ENCODE results near the gene COL4A3.

COL4A3 gene

DNA sequence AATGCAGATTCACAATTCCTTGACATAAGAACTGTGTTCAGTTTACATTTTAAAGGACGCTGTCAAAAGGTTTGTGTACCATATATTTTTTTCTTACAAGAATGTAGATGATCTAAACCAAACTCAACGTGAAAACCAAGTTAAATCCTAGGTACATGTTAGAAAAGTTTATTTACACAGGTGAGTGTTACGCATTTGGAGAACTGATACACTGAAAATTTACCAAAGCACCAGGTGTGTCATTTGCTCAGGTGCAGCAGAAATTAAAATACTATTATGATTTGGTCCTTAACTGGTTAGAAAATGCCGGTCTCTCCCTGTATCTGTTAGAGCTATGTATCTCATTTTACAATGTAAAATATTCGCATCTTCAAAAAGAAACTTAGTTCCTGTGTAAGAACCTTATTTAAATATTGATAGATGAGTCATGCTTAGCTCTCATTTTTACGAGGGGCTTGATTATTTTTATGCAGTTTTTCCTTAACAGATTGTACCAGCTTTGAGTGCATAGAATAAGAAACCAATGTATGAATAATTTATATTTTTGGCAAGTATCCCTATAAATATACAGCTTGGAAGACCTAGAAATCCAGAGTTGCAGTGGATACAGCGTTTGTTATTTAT is 185.7 kb downstream of the COL4A3 start:
- peaks cover 31% of the 10 kb centered on the region; the same call in 1 of the 2 replicates for H3K36me3 ChIP-seq (ENCODE audit: insufficient read depth, low read length)
- H2AFZ ChIP-seq (ENCODE audit: low read depth, low read length): no peak overlapping the region
- ATAC-seq (ENCODE audit: insufficient read depth, low read depth) (no peak), DNase-seq (no peak)
- no peaks in the 10 kb centered on the region for H3K4me1 ChIP-seq (ENCODE audit: insufficient read depth, low read length)
- H3K79me2 ChIP-seq (ENCODE audit: insufficient read depth, low read length): no peaks in the 10 kb centered on the region
- H3K9me3 ChIP-seq (ENCODE audit: insufficient read depth, low read length, severe bottlenecking): no peaks in the 10 kb centered on the region
- H3K9ac ChIP-seq (ENCODE audit: low read depth, low read length): no peak overlapping the region
- H3K27me3 ChIP-seq (ENCODE audit: insufficient read depth, low read length, poor library complexity): no peaks in the 10 kb centered on the region
- H3K4me3 ChIP-seq (ENCODE audit: low read depth in 1 of 2, low read length in 2 of 2): no peak overlapping the region
- no peak for TF ChIP-seq EZH2 (IDR thresholded peaks at IDR 0.05; ENCODE audit: borderline replicate concordance, low read depth, low read length, severe bottlenecking)
- TF ChIP-seq, protein P1, sequence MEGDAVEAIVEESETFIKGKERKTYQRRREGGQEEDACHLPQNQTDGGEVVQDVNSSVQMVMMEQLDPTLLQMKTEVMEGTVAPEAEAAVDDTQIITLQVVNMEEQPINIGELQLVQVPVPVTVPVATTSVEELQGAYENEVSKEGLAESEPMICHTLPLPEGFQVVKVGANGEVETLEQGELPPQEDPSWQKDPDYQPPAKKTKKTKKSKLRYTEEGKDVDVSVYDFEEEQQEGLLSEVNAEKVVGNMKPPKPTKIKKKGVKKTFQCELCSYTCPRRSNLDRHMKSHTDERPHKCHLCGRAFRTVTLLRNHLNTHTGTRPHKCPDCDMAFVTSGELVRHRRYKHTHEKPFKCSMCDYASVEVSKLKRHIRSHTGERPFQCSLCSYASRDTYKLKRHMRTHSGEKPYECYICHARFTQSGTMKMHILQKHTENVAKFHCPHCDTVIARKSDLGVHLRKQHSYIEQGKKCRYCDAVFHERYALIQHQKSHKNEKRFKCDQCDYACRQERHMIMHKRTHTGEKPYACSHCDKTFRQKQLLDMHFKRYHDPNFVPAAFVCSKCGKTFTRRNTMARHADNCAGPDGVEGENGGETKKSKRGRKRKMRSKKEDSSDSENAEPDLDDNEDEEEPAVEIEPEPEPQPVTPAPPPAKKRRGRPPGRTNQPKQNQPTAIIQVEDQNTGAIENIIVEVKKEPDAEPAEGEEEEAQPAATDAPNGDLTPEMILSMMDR (IDR thresholded peaks at IDR 0.05; ENCODE audit: borderline replicate concordance, extremely low read depth, low read length, poor library complexity, severe bottlenecking): no peak
- H3K4me2 ChIP-seq (ENCODE audit: insufficient read depth, low read length): no peak overlapping the region
- no peaks in the 10 kb centered on the region for H4K20me1 ChIP-seq (ENCODE audit: insufficient read depth, low read length)
- H3K27ac ChIP-seq (ENCODE audit: low read length): no peak overlapping the region

DNA sequence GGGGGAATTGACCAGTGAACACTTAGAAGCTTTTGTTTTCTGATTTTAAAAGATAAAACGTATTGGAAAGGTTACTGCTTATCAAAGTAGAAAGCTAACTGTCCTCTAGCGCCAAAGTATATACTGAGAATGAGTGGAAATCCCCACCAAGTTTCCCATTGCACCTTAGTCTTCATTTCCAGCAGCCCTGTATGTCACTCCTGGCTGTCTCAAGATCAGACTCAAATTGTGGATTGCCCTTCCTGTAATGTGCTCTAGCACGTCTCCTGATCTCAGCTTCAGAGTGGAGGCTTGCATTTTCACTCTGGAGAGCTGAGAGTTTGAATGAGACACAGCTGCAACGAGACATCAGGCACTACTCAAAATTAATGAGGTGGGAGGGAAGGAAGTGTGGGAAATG is 187.2 kb downstream of the COL4A3 start:
- no peak overlapping the region for H2AFZ ChIP-seq (ENCODE audit: low read depth, low read length)
- no peaks in the 10 kb centered on the region for H3K79me2 ChIP-seq (ENCODE audit: insufficient read depth, low read length)
- H3K9me3 ChIP-seq (ENCODE audit: insufficient read depth, low read length, severe bottlenecking): no peaks in the 10 kb centered on the region
- H3K4me3 ChIP-seq (ENCODE audit: low read depth in 1 of 2, low read length in 2 of 2): no peak overlapping the region
- TF ChIP-seq EZH2 (IDR thresholded peaks at IDR 0.05; ENCODE audit: borderline replicate concordance, low read depth, low read length, severe bottlenecking): no peak
- TF ChIP-seq, protein P1 (IDR thresholded peaks at IDR 0.05; ENCODE audit: borderline replicate concordance, extremely low read depth, low read length, poor library complexity, severe bottlenecking): no peak
- no peak overlapping the region for H3K9ac ChIP-seq (ENCODE audit: low read depth, low read length)
- DNase-seq (no peak), ATAC-seq (ENCODE audit: insufficient read depth, low read depth) (no peak)
- no peaks in the 10 kb centered on the region for H3K27me3 ChIP-seq (ENCODE audit: insufficient read depth, low read length, poor library complexity)
- H4K20me1 ChIP-seq (ENCODE audit: insufficient read depth, low read length): no peaks in the 10 kb centered on the region
- H3K27ac ChIP-seq (ENCODE audit: low read length): no peak overlapping the region
- no peak overlapping the region for H3K4me2 ChIP-seq (ENCODE audit: insufficient read depth, low read length)
- H3K36me3 ChIP-seq (ENCODE audit: insufficient read depth, low read length): peaks cover 44% of the 10 kb centered on the region
- no peaks in the 10 kb centered on the region for H3K4me1 ChIP-seq (ENCODE audit: insufficient read depth, low read length)

DNA sequence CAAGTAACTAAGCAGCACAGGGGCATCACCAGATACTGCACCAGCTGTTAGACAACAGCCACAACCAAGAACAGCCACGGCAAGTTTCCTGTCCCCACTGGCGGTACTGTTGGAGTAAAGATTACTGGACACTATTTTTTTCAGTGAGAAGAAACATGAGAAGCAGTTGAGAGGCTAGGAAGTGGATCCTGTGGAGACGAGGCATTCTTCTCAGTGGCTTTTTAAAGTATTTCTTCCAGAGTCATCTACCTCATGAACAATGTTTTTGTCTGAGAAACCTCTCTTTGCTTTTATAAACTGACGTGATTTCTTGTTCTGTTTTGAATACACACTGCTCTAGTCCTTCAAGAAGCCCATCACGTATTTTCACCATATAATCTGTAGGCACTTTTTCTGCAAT is 195.9 kb downstream of the COL4A3 start:
- Histone ChIP-seq H3K9me3 (ENCODE audit: insufficient read depth, low read length, severe bottlenecking) (no peaks in the 10 kb centered on the region), H3K36me3 (ENCODE audit: insufficient read depth, low read length) (peaks cover 43% of the 10 kb centered on the region), H3K9ac (ENCODE audit: low read depth, low read length) (no peak overlapping the region), H4K20me1 (ENCODE audit: insufficient read depth, low read length) (no peaks in the 10 kb centered on the region), H2AFZ (ENCODE audit: low read depth, low read length) (no peak overlapping the region), H3K4me2 (ENCODE audit: insufficient read depth, low read length) (no peak overlapping the region), H3K79me2 (ENCODE audit: insufficient read depth, low read length) (no peaks in the 10 kb centered on the region), H3K4me3 (ENCODE audit: low read depth in 1 of 2, low read length in 2 of 2) (no peak overlapping the region), H3K4me1 (ENCODE audit: insufficient read depth, low read length) (no peaks in the 10 kb centered on the region), H3K27ac (ENCODE audit: low read length) (no peak overlapping the region), H3K27me3 (ENCODE audit: insufficient read depth, low read length, poor library complexity) (no peaks in the 10 kb centered on the region)
- no peak for TF ChIP-seq EZH2 (IDR thresholded peaks at IDR 0.05; ENCODE audit: borderline replicate concordance, low read depth, low read length, severe bottlenecking)
- TF ChIP-seq, protein P1 (IDR thresholded peaks at IDR 0.05; ENCODE audit: borderline replicate concordance, extremely low read depth, low read length, poor library complexity, severe bottlenecking): no peak
- no peak for DNase-seq
- ATAC-seq (ENCODE audit: insufficient read depth, low read depth): peak; percentile 31; the same call in 1 of the 3 replicates

All from DND-41 (cell line).